ENCODE results near the gene EXOC2. TPM values are rescaled to one million over a fixed set of nuclear protein-coding genes. Genes with fewer than 3 reads are reported as not detected.

EXOC2 gene
- total and polyA plus RNA-seq, 2 donors: 12.1 to 22.1 TPM

GRCh38 chr6:593907-594212, 99.1 kb downstream of the EXOC2 start:
- Histone ChIP-seq H3K4me3 (ENCODE audit: low read length in 2 of 2) (no peak overlapping the region), H3K36me3 (ENCODE audit: control insufficient read depth in 2 of 2, insufficient read depth in 2 of 2, low read length in 1 of 2) (peaks cover 20 to 37% of the 10 kb centered on the region in 2 donors), H3K4me1 (ENCODE audit: control insufficient read depth in 2 of 2, insufficient read depth in 2 of 2, low read length in 2 of 2) (no peaks in the 10 kb centered on the region), H3K27me3 (ENCODE audit: control insufficient read depth in 2 of 2, insufficient read depth in 1 of 2, low read length in 1 of 2) (no peaks in the 10 kb centered on the region), H3K9me3 (ENCODE audit: control insufficient read depth in 2 of 2, insufficient read depth in 1 of 2, low read length in 1 of 2) (no peaks in the 10 kb centered on the region), H3K27ac (ENCODE audit: low read depth in 1 of 2, low read length in 1 of 2) (no peak overlapping the region)
- WGBS: 96% methylated on average over 2 of the region's 2 CpGs
- DNase-seq (ENCODE audit: low read depth in 6 of 9, low spot score in 9 of 9): no peak

GRCh38 chr6:593139-593906, 99.6 kb downstream of the EXOC2 start:
- Histone ChIP-seq H3K4me1 (ENCODE audit: control insufficient read depth in 2 of 2, insufficient read depth in 2 of 2, low read length in 2 of 2) (no peaks in the 10 kb centered on the region), H3K9me3 (ENCODE audit: control insufficient read depth in 2 of 2, insufficient read depth in 1 of 2, low read length in 1 of 2) (no peaks in the 10 kb centered on the region), H3K36me3 (ENCODE audit: control insufficient read depth in 2 of 2, insufficient read depth in 2 of 2, low read length in 1 of 2) (peaks cover 20 to 38% of the 10 kb centered on the region in 2 donors), H3K4me3 (ENCODE audit: low read length in 2 of 2) (no peak overlapping the region), H3K27ac (ENCODE audit: low read depth in 1 of 2, low read length in 1 of 2) (no peak overlapping the region), H3K27me3 (ENCODE audit: control insufficient read depth in 2 of 2, insufficient read depth in 1 of 2, low read length in 1 of 2) (no peaks in the 10 kb centered on the region)
- DNase-seq (ENCODE audit: low read depth in 6 of 9, low spot score in 9 of 9): peak; percentile 24 to 77 (median 61)
- WGBS: 20% methylated on average over 5 of the region's 5 CpGs

- Histone ChIP-seq H3K27me3 (ENCODE audit: control insufficient read depth in 2 of 2, insufficient read depth in 1 of 2, low read length in 1 of 2) (no peaks in the 10 kb centered on the region), H3K4me3 (ENCODE audit: low read length in 2 of 2) (no peak overlapping the region), H3K9me3 (ENCODE audit: control insufficient read depth in 2 of 2, insufficient read depth in 1 of 2, low read length in 1 of 2) (no peaks in the 10 kb centered on the region), H3K27ac (ENCODE audit: low read depth in 1 of 2, low read length in 1 of 2) (no peak overlapping the region), H3K36me3 (ENCODE audit: control insufficient read depth in 2 of 2, insufficient read depth in 2 of 2, low read length in 1 of 2) (peaks cover 8 to 25% of the 10 kb centered on the region in 2 donors), H3K4me1 (ENCODE audit: control insufficient read depth in 2 of 2, insufficient read depth in 2 of 2, low read length in 2 of 2) (no peaks in the 10 kb centered on the region)
- 96% methylated on average over 22 of the region's 22 CpGs for WGBS
- no peak for DNase-seq (ENCODE audit: low read depth in 6 of 9, low spot score in 9 of 9)
Observed at GRCh38 chr6:589090-589489, 103.8 kb downstream of the EXOC2 start.

GRCh38 chr6:586553-586952, 106.4 kb downstream of the EXOC2 start:
- H3K36me3 ChIP-seq (ENCODE audit: control insufficient read depth in 2 of 2, insufficient read depth in 2 of 2, low read length in 1 of 2): peaks cover 0 to 18% of the 10 kb centered on the region in 2 donors
- 98% methylated on average over 7 of the region's 7 CpGs for WGBS
- no peak for DNase-seq (ENCODE audit: low read depth in 6 of 9, low spot score in 9 of 9)
- H3K27ac ChIP-seq (ENCODE audit: low read depth in 1 of 2, low read length in 1 of 2): no peak overlapping the region
- no peak overlapping the region for H3K4me3 ChIP-seq (ENCODE audit: low read length in 2 of 2)
- no peaks in the 10 kb centered on the region for H3K27me3 ChIP-seq (ENCODE audit: control insufficient read depth in 2 of 2, insufficient read depth in 1 of 2, low read length in 1 of 2)
- H3K4me1 ChIP-seq (ENCODE audit: control insufficient read depth in 2 of 2, insufficient read depth in 2 of 2, low read length in 2 of 2): no peaks in the 10 kb centered on the region
- no peaks in the 10 kb centered on the region for H3K9me3 ChIP-seq (ENCODE audit: control insufficient read depth in 2 of 2, insufficient read depth in 1 of 2, low read length in 1 of 2)

- H3K27me3 ChIP-seq (ENCODE audit: control insufficient read depth in 2 of 2, insufficient read depth in 1 of 2, low read length in 1 of 2): no peaks in the 10 kb centered on the region
- no peaks in the 10 kb centered on the region for H3K4me1 ChIP-seq (ENCODE audit: control insufficient read depth in 2 of 2, insufficient read depth in 2 of 2, low read length in 2 of 2)
- 93% methylated on average over 6 of the region's 6 CpGs for WGBS
- H3K4me3 ChIP-seq (ENCODE audit: low read length in 2 of 2): no peak overlapping the region
- DNase-seq (ENCODE audit: low read depth in 6 of 9, low spot score in 9 of 9): no peak
- no peaks in the 10 kb centered on the region for H3K36me3 ChIP-seq (ENCODE audit: control insufficient read depth in 2 of 2, insufficient read depth in 2 of 2, low read length in 1 of 2)
- H3K27ac ChIP-seq (ENCODE audit: low read depth in 1 of 2, low read length in 1 of 2): no peak overlapping the region
- no peaks in the 10 kb centered on the region for H3K9me3 ChIP-seq (ENCODE audit: control insufficient read depth in 2 of 2, insufficient read depth in 1 of 2, low read length in 1 of 2)
Observed at GRCh38 chr6:583635-584034, 109.3 kb downstream of the EXOC2 start.

GRCh38 chr6:583116-583515, 109.8 kb downstream of the EXOC2 start:
- no peak overlapping the region for H3K4me3 ChIP-seq (ENCODE audit: low read length in 2 of 2)
- no peak for DNase-seq (ENCODE audit: low read depth in 6 of 9, low spot score in 9 of 9)
- no peaks in the 10 kb centered on the region for H3K27me3 ChIP-seq (ENCODE audit: control insufficient read depth in 2 of 2, insufficient read depth in 1 of 2, low read length in 1 of 2)
- no peaks in the 10 kb centered on the region for H3K9me3 ChIP-seq (ENCODE audit: control insufficient read depth in 2 of 2, insufficient read depth in 1 of 2, low read length in 1 of 2)
- H3K4me1 ChIP-seq (ENCODE audit: control insufficient read depth in 2 of 2, insufficient read depth in 2 of 2, low read length in 2 of 2): no peaks in the 10 kb centered on the region
- no peak overlapping the region for H3K27ac ChIP-seq (ENCODE audit: low read depth in 1 of 2, low read length in 1 of 2)
- 96% methylated on average over 1 of the region's 1 CpG for WGBS
- no peaks in the 10 kb centered on the region for H3K36me3 ChIP-seq (ENCODE audit: control insufficient read depth in 2 of 2, insufficient read depth in 2 of 2, low read length in 1 of 2)

- no peaks in the 10 kb centered on the region for H3K4me1 ChIP-seq (ENCODE audit: control insufficient read depth in 2 of 2, insufficient read depth in 2 of 2, low read length in 2 of 2)
- WGBS: 91% methylated on average over 12 of the region's 12 CpGs
- H3K27ac ChIP-seq (ENCODE audit: low read depth in 1 of 2, low read length in 1 of 2): no peak overlapping the region
- H3K27me3 ChIP-seq (ENCODE audit: control insufficient read depth in 2 of 2, insufficient read depth in 1 of 2, low read length in 1 of 2): no peaks in the 10 kb centered on the region
- DNase-seq (ENCODE audit: low read depth in 6 of 9, low spot score in 9 of 9): no peak
- H3K4me3 ChIP-seq (ENCODE audit: low read length in 2 of 2): no peak overlapping the region
- no peaks in the 10 kb centered on the region for H3K36me3 ChIP-seq (ENCODE audit: control insufficient read depth in 2 of 2, insufficient read depth in 2 of 2, low read length in 1 of 2)
- H3K9me3 ChIP-seq (ENCODE audit: control insufficient read depth in 2 of 2, insufficient read depth in 1 of 2, low read length in 1 of 2): no peaks in the 10 kb centered on the region
Observed at GRCh38 chr6:582370-582769, 110.6 kb downstream of the EXOC2 start.

GRCh38 chr6:579339-579738, 113.6 kb downstream of the EXOC2 start:
- no peaks in the 10 kb centered on the region for H3K4me1 ChIP-seq (ENCODE audit: control insufficient read depth in 2 of 2, insufficient read depth in 2 of 2, low read length in 2 of 2)
- 98% methylated on average over 5 of the region's 5 CpGs for WGBS
- H3K9me3 ChIP-seq (ENCODE audit: control insufficient read depth in 2 of 2, insufficient read depth in 1 of 2, low read length in 1 of 2): peaks cover 0 to 3% of the 10 kb centered on the region in 2 donors
- H3K4me3 ChIP-seq (ENCODE audit: low read length in 2 of 2): no peak overlapping the region
- H3K36me3 ChIP-seq (ENCODE audit: control insufficient read depth in 2 of 2, insufficient read depth in 2 of 2, low read length in 1 of 2): peaks cover 0 to 3% of the 10 kb centered on the region in 2 donors
- no peak for DNase-seq (ENCODE audit: low read depth in 6 of 9, low spot score in 9 of 9)
- H3K27me3 ChIP-seq (ENCODE audit: control insufficient read depth in 2 of 2, insufficient read depth in 1 of 2, low read length in 1 of 2): no peaks in the 10 kb centered on the region
- no peak overlapping the region for H3K27ac ChIP-seq (ENCODE audit: low read depth in 1 of 2, low read length in 1 of 2)

GRCh38 chr6:572596-573265, 120.2 kb downstream of the EXOC2 start:
- H3K36me3 ChIP-seq (ENCODE audit: control insufficient read depth in 2 of 2, insufficient read depth in 2 of 2, low read length in 1 of 2): peaks cover 7 to 12% of the 10 kb centered on the region in 2 donors
- no peak for DNase-seq (ENCODE audit: low read depth in 6 of 9, low spot score in 9 of 9)

More at GRCh38 chr6:572596-573265, 120.2 kb downstream of the EXOC2 start:
- H3K9me3 ChIP-seq (ENCODE audit: control insufficient read depth in 2 of 2, insufficient read depth in 1 of 2, low read length in 1 of 2): peaks cover 0 to 3% of the 10 kb centered on the region in 2 donors
- WGBS: 94% methylated on average over 16 of the region's 16 CpGs
- H3K4me1 ChIP-seq (ENCODE audit: control insufficient read depth in 2 of 2, insufficient read depth in 2 of 2, low read length in 2 of 2): no peaks in the 10 kb centered on the region
- H3K4me3 ChIP-seq (ENCODE audit: low read length in 2 of 2): no peak overlapping the region
- H3K27me3 ChIP-seq (ENCODE audit: control insufficient read depth in 2 of 2, insufficient read depth in 1 of 2, low read length in 1 of 2): no peaks in the 10 kb centered on the region
- H3K27ac ChIP-seq (ENCODE audit: low read depth in 1 of 2, low read length in 1 of 2): no peak overlapping the region

Data from thymus (tissue), 11 donors.